Activated CD8-positive, alpha-beta T cell treated with anti-CD3 and anti-CD28 coated beads for 36 hours (primary cell): Measurements from ENCODE around the gene AP4M1. TPM values are rescaled to one million over a fixed set of nuclear protein-coding genes. Genes with fewer than 3 reads are reported as not detected.
"Not testable (repeated sequence)": the region's sequence is repeated elsewhere in the genome, so short reads cannot be mapped to it uniquely, and the experiment has no call there.

Source experiments
- ATAC-seq: fragments of 200-7000 bp; cut with Tn5 transposase; one replicate; pipeline ENCODE4 v1.10.0; 2021; ENCODE audit warnings: mild to moderate bottlenecking, moderate library complexity
- CTCF ChIA-PET: fragments of 350-600 bp; sonication (Branson Sonifier 250); formaldehyde crosslinking; loops from one replicate; lab custom pipeline; 2021; ENCODE audit warnings: antibody characterized with exemption; lab: Charles Lee
- POLR2A ChIA-PET: fragments of 350-600 bp; sonication (Branson Sonifier 250); formaldehyde crosslinking; loops from one replicate; lab custom pipeline; 2021; ENCODE audit warnings: antibody characterized with exemption; lab: Charles Lee
- DNase-seq: peaks from one replicate; pipeline ENCODE4 v3.0.0-alpha.2; 2020
- H3K27ac Mint-ChIP-seq: one replicate; pipeline ENCODE4 v1.8.0; 2021; ENCODE audit warnings: mild to moderate bottlenecking, mixed read lengths
- H3K27me3 Mint-ChIP-seq: one replicate; pipeline ENCODE4 v1.8.0; 2021; ENCODE audit warnings: mixed read lengths
- H3K36me3 Mint-ChIP-seq: one replicate; pipeline ENCODE4 v1.8.0; 2021; ENCODE audit warnings: low read depth, mixed read lengths
- H3K4me1 Mint-ChIP-seq: one replicate; pipeline ENCODE4 v1.8.0; 2021; ENCODE audit warnings: low read depth, mixed read lengths
- H3K4me3 Mint-ChIP-seq: one replicate; pipeline ENCODE4 v1.8.0; 2021; ENCODE audit warnings: mild to moderate bottlenecking, moderate library complexity, mixed read lengths
- H3K9me3 Mint-ChIP-seq: one replicate; pipeline ENCODE4 v1.8.0; 2021; ENCODE audit warnings: mixed read lengths
- CTCF ChIP-seq: fragments of 200-600 bp; IDR thresholded peaks from one replicate; pipeline ENCODE4 v1.8.0; 2022; ENCODE audit warnings: antibody characterized with exemption, mild to moderate bottlenecking
- intact Hi-C: fragments of 100-400 bp; cut with micrococcal nuclease; formaldehyde crosslinking; loops from one replicate; pipeline ENCODE4 v1.10.0; 2022
- total RNA-seq, 2 experiments: library from RNA; stranded (reverse); gene quantifications; one replicate each; pipeline ENCODE4 v1.2.3, GENCODE V29; 2021

Gene AP4M1
- total RNA-seq, 2 experiments from 2014 or later = 9.8 to 10.9 TPM

DNA sequence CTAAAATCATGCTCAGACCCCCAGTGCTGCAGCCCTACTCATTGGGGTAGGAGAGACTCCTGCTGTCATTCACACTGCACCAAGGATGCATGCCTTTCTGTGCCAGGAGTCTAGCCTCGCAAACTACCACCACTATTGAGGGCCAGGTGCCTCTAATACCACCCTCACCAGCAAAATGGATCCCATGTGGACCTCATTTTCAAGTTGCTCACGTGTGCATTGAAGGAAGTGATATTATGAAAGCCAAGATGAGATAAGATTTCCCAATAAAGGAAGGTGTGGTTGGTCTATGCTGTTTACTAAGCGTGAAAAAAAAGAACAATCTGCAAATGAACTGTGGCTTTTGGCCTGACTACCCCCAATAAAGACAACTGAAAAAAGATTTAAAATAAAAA is 40.1 kb downstream of the AP4M1 start:
- no peak overlapping the region for H3K27ac Mint-ChIP-seq
- intact Hi-C loops = no loop called here
- no peak for TF ChIP-seq CTCF
- ATAC-seq = no peak
- no peaks in the 10 kb centered on the region for H3K27me3 Mint-ChIP-seq
- H3K4me3 Mint-ChIP-seq = no peak overlapping the region
- H3K36me3 Mint-ChIP-seq = no peaks in the 10 kb centered on the region
- CTCF ChIA-PET = interaction anchor here (1.5 to 2.0 kb wide), 3 partner anchors 9 to 76 kb away, joined by 5 to 11 read pairs (median 8); no protein-coding TSS in a partner anchor
- H3K4me1 Mint-ChIP-seq = peaks cover 13% of the 10 kb centered on the region
- DNase-seq = no peak
- H3K9me3 Mint-ChIP-seq = no peaks in the 10 kb centered on the region
- POLR2A ChIA-PET = interaction anchor here (1.0 to 1.2 kb wide), 2 partner anchors 13 to 15 kb away, joined by 3 to 5 read pairs; no protein-coding TSS in a partner anchor

- CTCF ChIA-PET = interaction anchor here (1.0 to 2.0 kb wide), 4 partner anchors 10 to 75 kb away, joined by 3 to 11 read pairs (median 6); no protein-coding TSS in a partner anchor
- no peak overlapping the region for H3K27ac Mint-ChIP-seq
- ATAC-seq = no peak
- TF ChIP-seq CTCF = no peak
- H3K4me3 Mint-ChIP-seq = no peak overlapping the region
- peaks cover 13% of the 10 kb centered on the region for H3K4me1 Mint-ChIP-seq
- POLR2A ChIA-PET = interaction anchor here (0.7 to 1.2 kb wide), 4 partner anchors 9 to 512 kb away, joined by 3 to 5 read pairs (median 3); no protein-coding TSS in a partner anchor
- H3K27me3 Mint-ChIP-seq = no peaks in the 10 kb centered on the region
- intact Hi-C loops = no loop called here
- DNase-seq = no peak
- H3K36me3 Mint-ChIP-seq = no peaks in the 10 kb centered on the region
- no peaks in the 10 kb centered on the region for H3K9me3 Mint-ChIP-seq
Measured at GRCh38 chr7:100142461-100142860, 41.0 kb downstream of the AP4M1 start.

DNA sequence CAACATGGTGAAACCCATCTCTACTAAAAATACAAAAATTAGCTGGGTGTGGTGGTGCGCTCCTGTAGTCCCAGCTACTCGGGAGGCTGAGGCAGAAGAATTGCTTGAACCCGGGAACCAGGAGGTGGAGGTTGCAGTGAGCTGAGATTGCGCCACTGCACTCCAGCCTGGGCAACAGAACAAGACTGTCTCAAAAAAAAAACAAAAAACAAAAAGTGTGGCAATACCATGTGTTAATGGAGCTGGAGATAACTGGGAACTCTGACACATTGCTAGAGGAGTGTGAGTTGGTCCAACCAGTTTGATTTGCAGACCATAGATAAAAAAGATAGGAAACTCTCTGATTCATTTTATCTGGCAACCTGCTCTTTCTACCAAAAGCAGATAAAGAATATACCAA is 44.9 kb downstream of the AP4M1 start:
- POLR2A ChIA-PET = interaction anchor here (0.6 to 1.9 kb wide), 3 partner anchors 12 to 15 kb away, joined by 3 to 5 read pairs (median 5); no protein-coding TSS in a partner anchor

DNA sequence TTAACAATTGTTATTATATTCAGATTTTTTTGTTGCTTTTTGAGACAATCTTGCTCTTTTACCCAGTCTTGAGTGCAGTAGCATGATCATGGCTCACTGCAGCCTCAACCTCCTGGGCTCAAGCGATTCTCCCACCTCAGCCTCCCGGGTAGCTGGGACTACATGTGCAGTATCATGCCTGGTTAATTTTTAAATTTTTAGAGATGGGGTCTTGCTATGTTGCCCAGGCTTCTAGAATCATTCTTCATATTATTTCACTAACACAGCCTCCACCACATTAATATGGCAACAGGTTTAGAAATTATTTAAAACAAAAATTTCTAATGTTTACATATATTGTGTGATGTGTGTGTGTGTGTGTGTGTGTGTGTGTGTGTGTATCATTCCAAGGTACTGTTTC is 45.8 kb downstream of the AP4M1 start:
- ChIA-PET POLR2A (interaction anchor here (0.7 to 1.9 kb wide), 6 partner anchors 9 to 740 kb away, joined by 3 to 5 read pairs (median 4); partner anchors contain the start of gene GPC2), CTCF (interaction anchor here (1.3 to 5.5 kb wide), 5 partner anchors 9 to 43 kb away, joined by 3 to 27 read pairs (median 8); partner anchors contain the start of gene TRAPPC14)
- DNase-seq = no peak
- Mint-ChIP-seq H3K9me3 (no peaks in the 10 kb centered on the region), H3K4me1 (peaks cover 18% of the 10 kb centered on the region), H3K36me3 (peaks cover 17% of the 10 kb centered on the region), H3K4me3 (no peak overlapping the region), H3K27ac (no peak overlapping the region), H3K27me3 (no peaks in the 10 kb centered on the region)
- intact Hi-C loops = loop anchor here (5.0 kb wide), 1 partner anchor 65 kb away; no protein-coding TSS in a partner anchor
- ATAC-seq = no peak
- TF ChIP-seq CTCF = no peak

More for the DNA sequence above, 44.9 kb downstream of the AP4M1 start:
- not testable (repeated sequence) for DNase-seq, H3K27ac Mint-ChIP-seq, H3K9me3 Mint-ChIP-seq, ATAC-seq, H3K4me3 Mint-ChIP-seq, H3K27me3 Mint-ChIP-seq
- intact Hi-C loops = loop anchor here (5.0 kb wide), 1 partner anchor 66 kb away; no protein-coding TSS in a partner anchor
- peaks cover 11% of the 10 kb centered on the region for H3K36me3 Mint-ChIP-seq
- H3K4me1 Mint-ChIP-seq = peaks cover 14% of the 10 kb centered on the region
- CTCF ChIA-PET = interaction anchor here (1.3 to 5.5 kb wide), 4 partner anchors 13 to 44 kb away, joined by 3 to 27 read pairs (median 7); partner anchors contain the start of gene TRAPPC14

DNA sequence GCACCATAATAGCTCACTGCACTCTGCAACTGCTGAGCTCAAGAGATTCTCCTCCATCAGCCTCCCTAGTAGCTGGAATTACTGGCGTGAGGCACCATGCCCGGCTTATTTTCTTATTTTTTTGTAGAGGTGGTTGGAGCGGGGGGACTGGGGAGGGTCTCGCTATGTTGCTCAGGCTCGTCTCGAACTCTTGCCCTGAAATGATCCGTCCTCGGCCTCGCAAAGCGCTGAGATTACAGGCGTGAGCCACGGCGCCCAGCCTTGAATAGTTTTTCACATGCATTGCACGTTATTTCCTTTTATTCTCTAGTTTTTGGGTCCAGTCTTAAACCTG is 46.7 kb downstream of the AP4M1 start:
- ChIA-PET CTCF (interaction anchor here (0.9 to 5.5 kb wide), 9 partner anchors 10 to 259 kb away, joined by 3 to 27 read pairs (median 6); partner anchors contain the start of gene TRAPPC14), POLR2A (interaction anchor here (0.6 to 1.9 kb wide), 7 partner anchors 10 to 74 kb away, joined by 3 to 5 read pairs (median 4); partner anchors contain the start of gene GPC2)
- Mint-ChIP-seq H3K36me3 (peaks cover 24% of the 10 kb centered on the region), H3K4me3 (peak overlapping the region; percentile 99), H3K27ac (peak overlapping the region; percentile 99), H3K9me3 (no peaks in the 10 kb centered on the region), H3K27me3 (no peaks in the 10 kb centered on the region), H3K4me1 (peaks cover 23% of the 10 kb centered on the region)
- peak; percentile 5 for ATAC-seq
- no peak for TF ChIP-seq CTCF
- no peak for DNase-seq
- intact Hi-C loops = loop anchor here (5.0 kb wide), 1 partner anchor 64 kb away; no protein-coding TSS in a partner anchor
